Ishikawa (cell line): ENCODE measurements around the gene SCFD2.

Source experiments
- CEBPB ChIP-seq: IDR thresholded peaks from 2 replicates; pipeline ENCODE4 v1.6.1; 2012
- CREB1 ChIP-seq: IDR thresholded peaks from 2 replicates; pipeline ENCODE4 v1.6.1; 2012; ENCODE audit warnings: low read depth
- EGR1 ChIP-seq: IDR thresholded peaks from 2 replicates; pipeline ENCODE4 v1.6.1; 2012
- EP300 ChIP-seq: IDR thresholded peaks from 2 replicates; pipeline ENCODE4 v1.6.1; 2012; ENCODE audit warnings: borderline replicate concordance
- FOXM1 ChIP-seq: IDR thresholded peaks from 2 replicates; pipeline ENCODE4 v1.6.1; 2012; ENCODE audit warnings: low read depth, borderline replicate concordance
- MAX ChIP-seq: IDR thresholded peaks from 2 replicates; pipeline ENCODE4 v1.6.1; 2012
- NFIC ChIP-seq: IDR thresholded peaks from 2 replicates; pipeline ENCODE4 v1.6.1; 2012
- RAD21 ChIP-seq: IDR thresholded peaks from 2 replicates; pipeline ENCODE4 v1.6.1; 2012; ENCODE audit warnings: low read depth
- TAF1 ChIP-seq: IDR thresholded peaks from 2 replicates; pipeline ENCODE4 v1.6.1; 2012; ENCODE audit warnings: low read depth, mild to moderate bottlenecking
- TCF12 ChIP-seq: IDR thresholded peaks from 2 replicates; pipeline ENCODE4 v1.6.1; 2012; ENCODE audit warnings: low read depth
- TEAD4 ChIP-seq: IDR thresholded peaks from 2 replicates; pipeline ENCODE4 v1.6.1; 2012
- YY1 ChIP-seq: IDR thresholded peaks from 2 replicates; pipeline ENCODE4 v1.6.1; 2012; ENCODE audit warnings: low read depth
- ZBTB7A ChIP-seq: IDR thresholded peaks from 2 replicates; pipeline ENCODE4 v1.6.1; 2012; ENCODE audit warnings: low read depth
- TF ChIP-seq, protein P1 (sequence below): IDR thresholded peaks from 2 replicates; pipeline ENCODE4 v1.6.1; 2012
- TF ChIP-seq, protein P2 (sequence below): IDR thresholded peaks from 2 replicates; pipeline ENCODE4 v1.6.1; 2012; ENCODE audit warnings: low read depth, mild to moderate bottlenecking

Gene SCFD2

GRCh38 chr4:53314252-53314651 is 51.6 kb downstream of the SCFD2 start:
- TF ChIP-seq EGR1 (no peak), TEAD4 (no peak), NFIC (no peak), CREB1 (no peak), FOXM1 (no peak), ZBTB7A (no peak)

- TF ChIP-seq TAF1 (no peak), ZBTB7A (no peak), YY1 (no peak), RAD21 (peak; percentile 25; the same call in 1 of the 2 replicates)
Measured at GRCh38 chr4:53313510-53313909, 52.4 kb downstream of the SCFD2 start.

DNA sequence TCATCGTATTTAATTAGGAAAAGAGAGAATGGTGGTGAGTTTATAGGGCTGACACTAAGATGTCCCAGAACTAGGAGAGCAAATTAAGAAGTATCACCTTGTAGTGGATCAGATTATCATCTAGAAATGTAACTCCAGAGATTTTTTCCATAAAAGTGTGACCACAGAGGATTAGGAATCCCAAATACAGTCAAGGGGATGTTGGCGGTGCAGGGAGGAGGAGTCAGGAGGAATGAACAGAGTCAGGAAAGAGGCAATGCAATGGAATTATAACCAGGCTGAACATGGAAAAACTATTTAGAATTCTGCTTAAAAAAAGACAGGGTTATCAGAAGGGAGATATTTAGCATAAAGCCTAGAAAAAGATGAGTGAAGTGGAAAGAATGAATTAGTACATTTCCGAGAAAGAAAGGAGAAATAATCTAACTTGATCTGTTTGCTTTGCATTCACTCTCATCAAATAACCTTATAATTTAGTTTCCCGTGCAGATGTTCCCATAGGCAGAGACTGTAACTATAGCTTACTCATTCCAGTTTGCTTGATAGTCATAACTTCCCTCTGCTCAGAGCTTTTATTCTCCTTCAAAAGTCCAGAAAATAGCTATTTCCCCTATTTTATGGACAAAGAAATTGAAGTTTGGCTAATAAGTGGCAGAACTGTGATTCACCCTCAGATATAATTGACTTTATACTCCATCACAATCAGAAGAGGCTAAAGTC is 56.4 kb downstream of the SCFD2 start:
- TF ChIP-seq RAD21 (no peak), TEAD4 (no peak), YY1 (no peak), TCF12 (no peak), CREB1 (no peak), NFIC (no peak), CEBPB (no peak), EP300 (no peak), ZBTB7A (no peak), EGR1 (no peak), TAF1 (no peak), FOXM1 (no peak), MAX (no peak)
- TF ChIP-seq, protein P1, sequence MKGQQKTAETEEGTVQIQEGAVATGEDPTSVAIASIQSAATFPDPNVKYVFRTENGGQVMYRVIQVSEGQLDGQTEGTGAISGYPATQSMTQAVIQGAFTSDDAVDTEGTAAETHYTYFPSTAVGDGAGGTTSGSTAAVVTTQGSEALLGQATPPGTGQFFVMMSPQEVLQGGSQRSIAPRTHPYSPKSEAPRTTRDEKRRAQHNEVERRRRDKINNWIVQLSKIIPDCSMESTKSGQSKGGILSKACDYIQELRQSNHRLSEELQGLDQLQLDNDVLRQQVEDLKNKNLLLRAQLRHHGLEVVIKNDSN, result no peak
- TF ChIP-seq, protein P2, sequence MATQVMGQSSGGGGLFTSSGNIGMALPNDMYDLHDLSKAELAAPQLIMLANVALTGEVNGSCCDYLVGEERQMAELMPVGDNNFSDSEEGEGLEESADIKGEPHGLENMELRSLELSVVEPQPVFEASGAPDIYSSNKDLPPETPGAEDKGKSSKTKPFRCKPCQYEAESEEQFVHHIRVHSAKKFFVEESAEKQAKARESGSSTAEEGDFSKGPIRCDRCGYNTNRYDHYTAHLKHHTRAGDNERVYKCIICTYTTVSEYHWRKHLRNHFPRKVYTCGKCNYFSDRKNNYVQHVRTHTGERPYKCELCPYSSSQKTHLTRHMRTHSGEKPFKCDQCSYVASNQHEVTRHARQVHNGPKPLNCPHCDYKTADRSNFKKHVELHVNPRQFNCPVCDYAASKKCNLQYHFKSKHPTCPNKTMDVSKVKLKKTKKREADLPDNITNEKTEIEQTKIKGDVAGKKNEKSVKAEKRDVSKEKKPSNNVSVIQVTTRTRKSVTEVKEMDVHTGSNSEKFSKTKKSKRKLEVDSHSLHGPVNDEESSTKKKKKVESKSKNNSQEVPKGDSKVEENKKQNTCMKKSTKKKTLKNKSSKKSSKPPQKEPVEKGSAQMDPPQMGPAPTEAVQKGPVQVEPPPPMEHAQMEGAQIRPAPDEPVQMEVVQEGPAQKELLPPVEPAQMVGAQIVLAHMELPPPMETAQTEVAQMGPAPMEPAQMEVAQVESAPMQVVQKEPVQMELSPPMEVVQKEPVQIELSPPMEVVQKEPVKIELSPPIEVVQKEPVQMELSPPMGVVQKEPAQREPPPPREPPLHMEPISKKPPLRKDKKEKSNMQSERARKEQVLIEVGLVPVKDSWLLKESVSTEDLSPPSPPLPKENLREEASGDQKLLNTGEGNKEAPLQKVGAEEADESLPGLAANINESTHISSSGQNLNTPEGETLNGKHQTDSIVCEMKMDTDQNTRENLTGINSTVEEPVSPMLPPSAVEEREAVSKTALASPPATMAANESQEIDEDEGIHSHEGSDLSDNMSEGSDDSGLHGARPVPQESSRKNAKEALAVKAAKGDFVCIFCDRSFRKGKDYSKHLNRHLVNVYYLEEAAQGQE, result no peak

GRCh38 chr4:53307819-53308780 is 57.8 kb downstream of the SCFD2 start:
- TF ChIP-seq NFIC, result no peak
- no peak for TF ChIP-seq YY1
- no peak for TF ChIP-seq TCF12
- TF ChIP-seq ZBTB7A, result no peak
- no peak for TF ChIP-seq CREB1
- no peak for TF ChIP-seq TAF1

- no peak for TF ChIP-seq EP300
- no peak for TF ChIP-seq TCF12
- TF ChIP-seq FOXM1, result no peak
- TF ChIP-seq RAD21, result no peak
- TF ChIP-seq, protein P1, result no peak
- no peak for TF ChIP-seq TAF1
- no peak for TF ChIP-seq TEAD4
- no peak for TF ChIP-seq CEBPB
- no peak for TF ChIP-seq MAX
- TF ChIP-seq, protein P2, result no peak
- TF ChIP-seq ZBTB7A, result no peak
Measured at GRCh38 chr4:53307210-53307609, 58.7 kb downstream of the SCFD2 start.

GRCh38 chr4:53306729-53307128 is 59.1 kb downstream of the SCFD2 start:
- TF ChIP-seq EGR1, result no peak
- TF ChIP-seq EP300, result no peak
- TF ChIP-seq YY1, result no peak
- TF ChIP-seq, protein P2, result no peak
